HepG2 (cell line): ENCODE measurements around the gene C12orf43. TPM values are rescaled to one million over a fixed set of nuclear protein-coding genes. Genes with fewer than 3 reads are reported as not detected.

Experiments used
- CREM ChIP-seq, 2 experiments: sonication (generic) in 1 of 2; formaldehyde crosslinking in 1 of 2; IDR thresholded peaks; 2 replicates each; pipeline versions ENCODE4 v1.4.0 to v1.6.1; 2016 to 2020; ENCODE audit warnings: antibody characterized with exemption in 1 of 2, mild to moderate bottlenecking in 1 of 2, missing genetic modification reagents in 1 of 2
- ETV6 ChIP-seq: sonication (generic); formaldehyde crosslinking; conservative IDR thresholded peaks from 2 replicates; pipeline ENCODE4 v1.4.0; 2020; ENCODE audit warnings: missing genetic modification reagents
- KDM5B ChIP-seq: sonication (generic); formaldehyde crosslinking; IDR thresholded peaks from 2 replicates; pipeline ENCODE4 v1.4.0; 2020; ENCODE audit warnings: missing genetic modification reagents, mild to moderate bottlenecking, borderline replicate concordance
- KLF16 ChIP-seq, 2 experiments: sonication (generic) in 1 of 2; formaldehyde crosslinking in 1 of 2; IDR thresholded peaks; 2 replicates each; pipeline versions ENCODE4 v1.6.1 to v1.8.0; 2016 to 2023; ENCODE audit warnings: missing genetic modification reagents in 2 of 2, missing compliant biosample characterization in 1 of 2
- MBNL3 ChIP-seq: fragments of 250-450 bp; sonication (Bioruptor Pico); conservative IDR thresholded peaks from 2 replicates; pipeline ENCODE4 v1.8.0; 2022; ENCODE audit warnings: mild to moderate bottlenecking, inconsistent platforms
- MEF2D ChIP-seq: sonication (generic); formaldehyde crosslinking; IDR thresholded peaks from 2 replicates; pipeline ENCODE4 v1.5.1; 2020; ENCODE audit warnings: mild to moderate bottlenecking, missing genetic modification reagents
- MXD4 ChIP-seq: IDR thresholded peaks from 2 replicates; pipeline ENCODE4 v1.6.1; 2016; ENCODE audit warnings: mild to moderate bottlenecking, missing biosample characterization, missing genetic modification reagents
- ZBTB7A ChIP-seq: sonication (generic); formaldehyde crosslinking; IDR thresholded peaks from 2 replicates; pipeline ENCODE4 v1.8.0; 2022; ENCODE audit warnings: mild to moderate bottlenecking, missing genetic modification reagents
- ZNF335 ChIP-seq: sonication (generic); formaldehyde crosslinking; IDR thresholded peaks from 2 replicates; pipeline ENCODE4 v1.4.0; 2020; ENCODE audit warnings: missing genetic modification reagents
- ZNF569 ChIP-seq: sonication (generic); formaldehyde crosslinking; IDR thresholded peaks from 2 replicates; pipeline ENCODE4 v1.5.0; 2020; ENCODE audit warnings: mild to moderate bottlenecking, missing genetic modification reagents, moderate library complexity, borderline replicate concordance
- polyA plus RNA-seq, 8 experiments: library from polyadenylated mRNA; depleted of rRNA in 3 of 8; stranded (reverse) in 7 of 8; unstranded in 1 of 8; fragments of >200 nt; fragmentation: Illumina TruSeq in 4 of 8; extraction: Trizol in 4 of 8; gene quantifications; 2 replicates each; pipeline versions ENCODE4 v1.2.1 to v1.2.3, GENCODE V29; 2011 to 2016; ENCODE audit warnings: low read depth in 4 of 8, missing spikeins in 1 of 8, mixed read lengths in 1 of 8; ENCODE audit not compliant: insufficient read depth in 1 of 8
- total RNA-seq, 5 experiments: library from RNA; depleted of rRNA; stranded (reverse); fragments of >200 nt; fragmentation: Illumina TruSeq; extraction: Trizol; gene quantifications; 2 replicates each; pipeline ENCODE4 v1.2.3, GENCODE V29; 2016; ENCODE audit warnings: low read depth in 1 of 5
- TF ChIP-seq, protein P1 (sequence below): IDR thresholded peaks from 2 replicates; pipeline ENCODE4 v1.6.1; 2016; ENCODE audit warnings: low read depth, missing genetic modification reagents, missing compliant biosample characterization
- TF ChIP-seq, protein P2 (sequence below): sonication (generic); formaldehyde crosslinking; IDR thresholded peaks from 2 replicates; pipeline ENCODE4 v1.5.0; 2020; ENCODE audit warnings: mild to moderate bottlenecking, missing genetic modification reagents
- TF ChIP-seq, protein P3 (sequence below): sonication (generic); formaldehyde crosslinking; IDR thresholded peaks from 2 replicates; pipeline ENCODE4 v1.4.0; 2020; ENCODE audit warnings: mild to moderate bottlenecking, missing genetic modification reagents
- TF ChIP-seq, protein P4 (sequence below): IDR thresholded peaks from 2 replicates; pipeline ENCODE4 v1.6.1; 2016

Gene C12orf43
- total and polyA plus RNA-seq, 2 of the 13 experiments (the other 11 are each of a cell fraction or from before 2014, with no cell fraction given) = 7.9 to 11.1 TPM

DNA sequence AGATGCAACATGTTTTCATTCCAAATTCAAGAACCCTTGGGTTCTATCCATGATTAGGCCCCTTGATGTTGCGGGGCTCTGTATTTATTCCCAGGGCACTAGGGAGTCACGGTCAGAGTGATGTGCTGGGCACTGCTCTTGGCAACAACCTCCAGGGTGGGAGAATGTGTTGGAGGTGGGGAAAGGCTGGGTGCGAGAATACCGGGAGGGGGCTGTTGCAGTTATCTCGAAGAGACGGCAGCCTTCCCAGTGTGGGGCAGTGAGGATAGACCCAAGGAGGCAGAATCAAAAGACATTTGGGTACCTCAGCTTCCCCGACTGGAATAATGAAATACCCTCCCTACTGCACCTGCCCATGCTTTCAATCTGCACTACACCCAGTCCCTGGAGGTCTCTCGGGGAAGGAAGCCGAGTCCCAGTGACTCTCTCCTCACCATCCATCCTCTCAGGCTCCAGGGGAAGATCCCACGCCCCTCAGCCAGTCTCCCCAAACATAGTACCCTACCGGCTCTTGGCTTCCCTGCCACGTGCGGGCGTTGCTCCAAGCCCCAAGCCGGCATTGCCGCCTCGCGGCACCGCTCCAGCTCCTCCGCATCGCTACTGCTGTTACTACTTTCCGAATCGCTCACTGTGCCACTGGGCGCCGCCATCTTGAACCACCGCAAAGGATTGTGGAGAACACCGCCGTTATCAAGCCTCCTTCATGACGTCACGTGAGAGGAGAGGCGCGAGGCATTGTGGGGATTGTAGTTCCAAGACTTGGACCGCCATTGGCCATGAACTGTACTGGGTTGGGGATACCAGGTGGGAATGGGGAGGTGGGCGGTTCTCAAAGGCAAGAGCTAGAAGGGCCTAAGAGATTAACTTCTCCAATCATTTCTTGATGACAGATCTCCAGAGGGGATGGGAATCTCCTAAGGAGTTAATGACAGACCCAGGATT lies at the start of gene C12orf43 (continued):
- TF ChIP-seq, protein P1, sequence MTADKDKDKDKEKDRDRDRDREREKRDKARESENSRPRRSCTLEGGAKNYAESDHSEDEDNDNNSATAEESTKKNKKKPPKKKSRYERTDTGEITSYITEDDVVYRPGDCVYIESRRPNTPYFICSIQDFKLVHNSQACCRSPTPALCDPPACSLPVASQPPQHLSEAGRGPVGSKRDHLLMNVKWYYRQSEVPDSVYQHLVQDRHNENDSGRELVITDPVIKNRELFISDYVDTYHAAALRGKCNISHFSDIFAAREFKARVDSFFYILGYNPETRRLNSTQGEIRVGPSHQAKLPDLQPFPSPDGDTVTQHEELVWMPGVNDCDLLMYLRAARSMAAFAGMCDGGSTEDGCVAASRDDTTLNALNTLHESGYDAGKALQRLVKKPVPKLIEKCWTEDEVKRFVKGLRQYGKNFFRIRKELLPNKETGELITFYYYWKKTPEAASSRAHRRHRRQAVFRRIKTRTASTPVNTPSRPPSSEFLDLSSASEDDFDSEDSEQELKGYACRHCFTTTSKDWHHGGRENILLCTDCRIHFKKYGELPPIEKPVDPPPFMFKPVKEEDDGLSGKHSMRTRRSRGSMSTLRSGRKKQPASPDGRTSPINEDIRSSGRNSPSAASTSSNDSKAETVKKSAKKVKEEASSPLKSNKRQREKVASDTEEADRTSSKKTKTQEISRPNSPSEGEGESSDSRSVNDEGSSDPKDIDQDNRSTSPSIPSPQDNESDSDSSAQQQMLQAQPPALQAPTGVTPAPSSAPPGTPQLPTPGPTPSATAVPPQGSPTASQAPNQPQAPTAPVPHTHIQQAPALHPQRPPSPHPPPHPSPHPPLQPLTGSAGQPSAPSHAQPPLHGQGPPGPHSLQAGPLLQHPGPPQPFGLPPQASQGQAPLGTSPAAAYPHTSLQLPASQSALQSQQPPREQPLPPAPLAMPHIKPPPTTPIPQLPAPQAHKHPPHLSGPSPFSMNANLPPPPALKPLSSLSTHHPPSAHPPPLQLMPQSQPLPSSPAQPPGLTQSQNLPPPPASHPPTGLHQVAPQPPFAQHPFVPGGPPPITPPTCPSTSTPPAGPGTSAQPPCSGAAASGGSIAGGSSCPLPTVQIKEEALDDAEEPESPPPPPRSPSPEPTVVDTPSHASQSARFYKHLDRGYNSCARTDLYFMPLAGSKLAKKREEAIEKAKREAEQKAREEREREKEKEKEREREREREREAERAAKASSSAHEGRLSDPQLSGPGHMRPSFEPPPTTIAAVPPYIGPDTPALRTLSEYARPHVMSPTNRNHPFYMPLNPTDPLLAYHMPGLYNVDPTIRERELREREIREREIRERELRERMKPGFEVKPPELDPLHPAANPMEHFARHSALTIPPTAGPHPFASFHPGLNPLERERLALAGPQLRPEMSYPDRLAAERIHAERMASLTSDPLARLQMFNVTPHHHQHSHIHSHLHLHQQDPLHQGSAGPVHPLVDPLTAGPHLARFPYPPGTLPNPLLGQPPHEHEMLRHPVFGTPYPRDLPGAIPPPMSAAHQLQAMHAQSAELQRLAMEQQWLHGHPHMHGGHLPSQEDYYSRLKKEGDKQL (CRISPR knock-in tag) = no peak
- TF ChIP-seq CREM (IDR thresholded peaks at IDR 0.05) = peak; percentile 98
- TF ChIP-seq CREM (CRISPR knock-in tag; IDR thresholded peaks at IDR 0.05) = no peak; the same call in 1 of the 2 replicates
- no peak for TF ChIP-seq MBNL3 (CRISPR knock-in tag)
- TF ChIP-seq KDM5B = peak; percentile 72; the same call in 1 of the 2 replicates
- no peak for TF ChIP-seq ETV6 (CRISPR knock-in tag)
- TF ChIP-seq MXD4 (CRISPR knock-in tag) = peak; percentile 85
- TF ChIP-seq, protein P2, sequence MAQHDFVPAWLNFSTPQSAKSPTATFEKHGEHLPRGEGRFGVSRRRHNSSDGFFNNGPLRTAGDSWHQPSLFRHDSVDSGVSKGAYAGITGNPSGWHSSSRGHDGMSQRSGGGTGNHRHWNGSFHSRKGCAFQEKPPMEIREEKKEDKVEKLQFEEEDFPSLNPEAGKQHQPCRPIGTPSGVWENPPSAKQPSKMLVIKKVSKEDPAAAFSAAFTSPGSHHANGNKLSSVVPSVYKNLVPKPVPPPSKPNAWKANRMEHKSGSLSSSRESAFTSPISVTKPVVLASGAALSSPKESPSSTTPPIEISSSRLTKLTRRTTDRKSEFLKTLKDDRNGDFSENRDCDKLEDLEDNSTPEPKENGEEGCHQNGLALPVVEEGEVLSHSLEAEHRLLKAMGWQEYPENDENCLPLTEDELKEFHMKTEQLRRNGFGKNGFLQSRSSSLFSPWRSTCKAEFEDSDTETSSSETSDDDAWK (CRISPR knock-in tag) = no peak
- TF ChIP-seq KLF16 (CRISPR knock-in tag; IDR thresholded peaks at IDR 0.05) = peak in 1 of 2 experiments; percentile 73; a peak in 2 of 4 replicates
- TF ChIP-seq ZBTB7A (CRISPR knock-in tag) = no peak
- TF ChIP-seq, protein P3, sequence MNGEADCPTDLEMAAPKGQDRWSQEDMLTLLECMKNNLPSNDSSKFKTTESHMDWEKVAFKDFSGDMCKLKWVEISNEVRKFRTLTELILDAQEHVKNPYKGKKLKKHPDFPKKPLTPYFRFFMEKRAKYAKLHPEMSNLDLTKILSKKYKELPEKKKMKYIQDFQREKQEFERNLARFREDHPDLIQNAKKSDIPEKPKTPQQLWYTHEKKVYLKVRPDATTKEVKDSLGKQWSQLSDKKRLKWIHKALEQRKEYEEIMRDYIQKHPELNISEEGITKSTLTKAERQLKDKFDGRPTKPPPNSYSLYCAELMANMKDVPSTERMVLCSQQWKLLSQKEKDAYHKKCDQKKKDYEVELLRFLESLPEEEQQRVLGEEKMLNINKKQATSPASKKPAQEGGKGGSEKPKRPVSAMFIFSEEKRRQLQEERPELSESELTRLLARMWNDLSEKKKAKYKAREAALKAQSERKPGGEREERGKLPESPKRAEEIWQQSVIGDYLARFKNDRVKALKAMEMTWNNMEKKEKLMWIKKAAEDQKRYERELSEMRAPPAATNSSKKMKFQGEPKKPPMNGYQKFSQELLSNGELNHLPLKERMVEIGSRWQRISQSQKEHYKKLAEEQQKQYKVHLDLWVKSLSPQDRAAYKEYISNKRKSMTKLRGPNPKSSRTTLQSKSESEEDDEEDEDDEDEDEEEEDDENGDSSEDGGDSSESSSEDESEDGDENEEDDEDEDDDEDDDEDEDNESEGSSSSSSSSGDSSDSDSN (CRISPR knock-in tag) = peak; percentile 74; the same call in 1 of the 2 replicates
- peak; percentile 62; the same call in 1 of the 2 replicates for TF ChIP-seq MEF2D (CRISPR knock-in tag)
- TF ChIP-seq ZNF335 = peak; percentile 80; the same call in 1 of the 2 replicates
- TF ChIP-seq, protein P4, sequence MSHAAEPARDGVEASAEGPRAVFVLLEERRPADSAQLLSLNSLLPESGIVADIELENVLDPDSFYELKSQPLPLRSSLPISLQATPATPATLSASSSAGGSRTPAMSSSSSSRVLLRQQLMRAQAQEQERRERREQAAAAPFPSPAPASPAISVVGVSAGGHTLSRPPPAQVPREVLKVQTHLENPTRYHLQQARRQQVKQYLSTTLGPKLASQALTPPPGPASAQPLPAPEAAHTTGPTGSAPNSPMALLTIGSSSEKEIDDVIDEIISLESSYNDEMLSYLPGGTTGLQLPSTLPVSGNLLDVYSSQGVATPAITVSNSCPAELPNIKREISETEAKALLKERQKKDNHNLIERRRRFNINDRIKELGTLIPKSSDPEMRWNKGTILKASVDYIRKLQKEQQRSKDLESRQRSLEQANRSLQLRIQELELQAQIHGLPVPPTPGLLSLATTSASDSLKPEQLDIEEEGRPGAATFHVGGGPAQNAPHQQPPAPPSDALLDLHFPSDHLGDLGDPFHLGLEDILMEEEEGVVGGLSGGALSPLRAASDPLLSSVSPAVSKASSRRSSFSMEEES (CRISPR knock-in tag) = peak; percentile 53; the same call in 1 of the 2 replicates
- no peak for TF ChIP-seq ZNF569 (CRISPR knock-in tag)
